Esophagus (tissue), 2 donors: Measurements from ENCODE around the gene ETS1. TPM values are rescaled to one million over a fixed set of nuclear protein-coding genes. Genes with fewer than 3 reads are reported as not detected.

Experiments used
- H3K27ac ChIP-seq, 2 donors: one replicate each; pipeline ENCODE4 v1.5.1; 2013; ENCODE audit warnings: low read depth in 2 of 2, mild to moderate bottlenecking in 2 of 2, inconsistent platforms in 1 of 2, low read length in 1 of 2, moderate library complexity in 1 of 2
- H3K27me3 ChIP-seq, 2 donors: one replicate each; pipeline ENCODE4 v1.6.1; 2013; ENCODE audit warnings: low read length in 2 of 2, control low read depth in 1 of 2, mild to moderate bottlenecking in 1 of 2; ENCODE audit not compliant: insufficient read depth in 2 of 2, control insufficient read depth in 1 of 2
- H3K36me3 ChIP-seq, 2 donors: one replicate each; pipeline ENCODE4 v1.6.1; 2013; ENCODE audit warnings: low read length in 1 of 2; ENCODE audit not compliant: control insufficient read depth in 2 of 2, insufficient read depth in 2 of 2
- H3K4me1 ChIP-seq, 2 donors: one replicate each; pipeline ENCODE4 v1.6.1; 2013; ENCODE audit warnings: low read length in 1 of 2; ENCODE audit not compliant: control insufficient read depth in 2 of 2, insufficient read depth in 2 of 2
- H3K4me3 ChIP-seq, 2 donors: one replicate each; pipeline ENCODE4 v1.5.1; 2013; ENCODE audit warnings: low read length in 2 of 2, mild to moderate bottlenecking in 2 of 2, low read depth in 1 of 2, moderate library complexity in 1 of 2
- H3K9me3 ChIP-seq, 2 donors: one replicate each; pipeline ENCODE4 v1.6.1; 2013; ENCODE audit warnings: mild to moderate bottlenecking in 2 of 2, low read depth in 1 of 2, low read length in 1 of 2, moderate library complexity in 1 of 2; ENCODE audit not compliant: control insufficient read depth in 2 of 2, insufficient read depth in 1 of 2
- WGBS, 2 donors: extraction: QIAGEN DNeasy Blood & Tissue Kit; methylation state at CpG; one replicate each; pipeline ENCODE4 v1.1.7; 2013; 5-methylcytosine and 5-hydroxymethylcytosine counted together
- polyA plus RNA-seq, 2 donors: library from polyadenylated mRNA; stranded (reverse); fragments of 200-250 nt; gene quantifications; one replicate each; pipeline ENCODE4 v1.2.3, GENCODE V29; 2013
- donor health status: healthy with polysubstance abuse.
- donor health status: Bipolar disorder and iron deficiency.

The ETS1 gene
- polyA plus RNA-seq, 2 donors, result 3.0 to 3.9 TPM

- Histone ChIP-seq H3K27ac (peak overlapping the region in 1 of 2 donors; percentile 11), H3K4me1 (peaks cover 3 to 10% of the 10 kb centered on the region in 2 donors)
These were observed 118.1 kb downstream of the ETS1 start for GRCh38 chr11:128469220-128469619.

GRCh38 chr11:128468111-128468510 lies 119.2 kb downstream of the ETS1 start:
- Histone ChIP-seq H3K4me3 (no peak overlapping the region), H3K36me3 (peaks cover 0 to 3% of the 10 kb centered on the region in 2 donors), H3K9me3 (no peaks in the 10 kb centered on the region), H3K4me1 (peaks cover 3 to 10% of the 10 kb centered on the region in 2 donors), H3K27ac (peak overlapping the region; percentile 45 to 52), H3K27me3 (no peaks in the 10 kb centered on the region)
- WGBS, 2 donors, result 70 to 85% methylated on average over 1 of the region's 1 CpG

More at GRCh38 chr11:128469220-128469619, 118.1 kb downstream of the ETS1 start:
- Histone ChIP-seq H3K4me3 (no peak overlapping the region), H3K36me3 (peaks cover 0 to 3% of the 10 kb centered on the region in 2 donors), H3K9me3 (no peaks in the 10 kb centered on the region), H3K27me3 (no peaks in the 10 kb centered on the region)
- 69 to 72% methylated on average over 4 of the region's 4 CpGs for WGBS, 2 donors

- Histone ChIP-seq H3K27ac (peak overlapping the region; percentile 45 to 52), H3K27me3 (no peaks in the 10 kb centered on the region), H3K4me3 (no peak overlapping the region), H3K9me3 (no peaks in the 10 kb centered on the region), H3K36me3 (peaks cover 0 to 3% of the 10 kb centered on the region in 2 donors), H3K4me1 (peaks cover 3 to 10% of the 10 kb centered on the region in 2 donors)
- WGBS, 2 donors, result 54 to 59% methylated on average over 9 of the region's 9 CpGs
These were observed 119.7 kb downstream of the ETS1 start for GRCh38 chr11:128467610-128468041.

- Histone ChIP-seq H3K9me3 (no peaks in the 10 kb centered on the region), H3K27ac (peak overlapping the region; percentile 26 to 45), H3K4me3 (no peak overlapping the region), H3K36me3 (peaks cover 3 to 4% of the 10 kb centered on the region in 2 donors), H3K27me3 (no peaks in the 10 kb centered on the region), H3K4me1 (peaks cover 3 to 8% of the 10 kb centered on the region in 2 donors)
- WGBS, 2 donors, result 87 to 90% methylated on average over 6 of the region's 6 CpGs
These were observed 120.3 kb downstream of the ETS1 start for GRCh38 chr11:128467041-128467440.

- Histone ChIP-seq H3K36me3 (peaks cover 3 to 4% of the 10 kb centered on the region in 2 donors), H3K9me3 (no peaks in the 10 kb centered on the region), H3K4me3 (no peak overlapping the region), H3K27me3 (no peaks in the 10 kb centered on the region), H3K27ac (peak overlapping the region; percentile 1 to 56), H3K4me1 (peaks cover 3 to 8% of the 10 kb centered on the region in 2 donors)
- 84 to 87% methylated on average over 14 to 15 of the region's 15 CpGs for WGBS, 2 donors
These were observed 121.2 kb downstream of the ETS1 start for GRCh38 chr11:128465946-128466705.

GRCh38 chr11:128465531-128465930 lies 121.8 kb downstream of the ETS1 start:
- H3K4me3 ChIP-seq, result no peak overlapping the region
- WGBS, 2 donors, result 87% methylated on average over 9 of the region's 9 CpGs
- H3K27me3 ChIP-seq, result no peaks in the 10 kb centered on the region
- peaks cover 3 to 8% of the 10 kb centered on the region in 2 donors for H3K4me1 ChIP-seq
- peaks cover 3 to 4% of the 10 kb centered on the region in 2 donors for H3K36me3 ChIP-seq
- no peaks in the 10 kb centered on the region for H3K9me3 ChIP-seq
- H3K27ac ChIP-seq, result peak overlapping the region in 1 of 2 donors; percentile 56

- H3K4me3 ChIP-seq, result no peak overlapping the region
- 74 to 79% methylated on average over 10 of the region's 10 CpGs for WGBS, 2 donors
- peaks cover 3 to 4% of the 10 kb centered on the region in 2 donors for H3K36me3 ChIP-seq
- H3K9me3 ChIP-seq, result no peaks in the 10 kb centered on the region
- H3K4me1 ChIP-seq, result peaks cover 3 to 8% of the 10 kb centered on the region in 2 donors
- no peaks in the 10 kb centered on the region for H3K27me3 ChIP-seq
- H3K27ac ChIP-seq, result peak overlapping the region in 1 of 2 donors; percentile 23
These were observed 122.4 kb downstream of the ETS1 start for GRCh38 chr11:128464878-128465450.

- H3K27me3 ChIP-seq, result no peaks in the 10 kb centered on the region
- H3K4me1 ChIP-seq, result peaks cover 3 to 8% of the 10 kb centered on the region in 2 donors
- WGBS, 2 donors, result 51 to 64% methylated on average over 3 of the region's 3 CpGs
- H3K27ac ChIP-seq, result no peak overlapping the region
- H3K4me3 ChIP-seq, result no peak overlapping the region
- H3K9me3 ChIP-seq, result no peaks in the 10 kb centered on the region
- H3K36me3 ChIP-seq, result peaks cover 3 to 4% of the 10 kb centered on the region in 2 donors
These were observed 123.4 kb downstream of the ETS1 start for GRCh38 chr11:128463979-128464378.

GRCh38 chr11:128463371-128463829 lies 124.0 kb downstream of the ETS1 start:
- 73 to 74% methylated on average over 8 of the region's 8 CpGs for WGBS, 2 donors
- Histone ChIP-seq H3K4me1 (peaks cover 3 to 8% of the 10 kb centered on the region in 2 donors), H3K9me3 (no peaks in the 10 kb centered on the region), H3K27ac (no peak overlapping the region), H3K4me3 (no peak overlapping the region), H3K27me3 (no peaks in the 10 kb centered on the region), H3K36me3 (peaks cover 3 to 4% of the 10 kb centered on the region in 2 donors)
